ENCODE measurements around the gene PTPRM. TPM values are rescaled to one million over a fixed set of nuclear protein-coding genes. Genes with fewer than 3 reads are reported as not detected.

Gene PTPRM
- total RNA-seq, 1 experiment from 2014 or later: 45.6 TPM

GRCh38 chr18:7566244-7566566, 911 bp upstream of the PTPRM start:
- peaks cover 39% of the 10 kb centered on the region for H3K79me2 ChIP-seq (ENCODE audit: low read length)
- H3K9me3 ChIP-seq (ENCODE audit: low read length): no peaks in the 10 kb centered on the region
- H3K36me3 ChIP-seq (ENCODE audit: low read depth, low read length): no peaks in the 10 kb centered on the region
- H3K4me1 ChIP-seq (ENCODE audit: insufficient read depth, low read length): peaks cover 29% of the 10 kb centered on the region
- H3K4me3 ChIP-seq (ENCODE audit: low read length): peak overlapping the region; percentile 79
- CTCF ChIA-PET: interaction anchor here (0.6 to 2.1 kb wide), 10 partner anchors 8 to 342 kb away, joined by 3 to 15 read pairs (median 6); no protein-coding TSS in a partner anchor
- no peak for TF ChIP-seq CTCF (conservative IDR thresholded peaks at IDR 0.05; ENCODE audit: low read depth, low read length)
- TF ChIP-seq EZH2 (IDR thresholded peaks at IDR 0.05; ENCODE audit: low read length, unreplicated experiment): no peak
- TF ChIP-seq EZH2phosphoT487 (IDR thresholded peaks at IDR 0.05; ENCODE audit: borderline replicate concordance, low read length): no peak
- no peaks in the 10 kb centered on the region for H4K20me1 ChIP-seq (ENCODE audit: low read length)
- peak overlapping the region; percentile 94 for H3K4me2 ChIP-seq (ENCODE audit: low read length)
- peak overlapping the region; percentile 68 for H3K9ac ChIP-seq (ENCODE audit: low read length)
- POLR2A ChIA-PET (ENCODE audit: unreplicated experiment): interaction anchor here (0.6 to 1.0 kb wide), 4 partner anchors 168 to 311 kb away, joined by 6 to 10 read pairs (median 9); no protein-coding TSS in a partner anchor
- H3K27ac ChIP-seq (ENCODE audit: low read length): peak overlapping the region; percentile 33
- BruUV-seq (replicated peaks): no TSS peak
- intact Hi-C loops (cut with micrococcal nuclease): loop anchor here (2.0 to 10.0 kb wide), 4 partner anchors 61 to 359 kb away; no protein-coding TSS in a partner anchor
- H3K27me3 ChIP-seq (ENCODE audit: low read length): no peaks in the 10 kb centered on the region
- H3F3A ChIP-seq (ENCODE audit: low read length, unreplicated experiment): no peaks in the 10 kb centered on the region
- DNase-seq (no peak), ATAC-seq (no peak)
- H3K9me2 ChIP-seq (replicated peaks; ENCODE audit: low read length): no peaks in the 10 kb centered on the region
- H2AFZ ChIP-seq (ENCODE audit: low read length): peak overlapping the region; percentile 84

GRCh38 chr18:7567474-7568425, 634 bp downstream of the PTPRM start:
- Histone ChIP-seq H3K4me2 (ENCODE audit: low read length) (peak overlapping the region; percentile 87), H3K9ac (ENCODE audit: low read length) (peak overlapping the region; percentile 72), H3K79me2 (ENCODE audit: low read length) (peaks cover 54% of the 10 kb centered on the region), H3K27ac (ENCODE audit: low read length) (peak overlapping the region; percentile 10), H3F3A (ENCODE audit: low read length, unreplicated experiment) (no peaks in the 10 kb centered on the region), H3K36me3 (ENCODE audit: low read depth, low read length) (no peaks in the 10 kb centered on the region), H3K27me3 (ENCODE audit: low read length) (no peaks in the 10 kb centered on the region), H4K20me1 (ENCODE audit: low read length) (no peaks in the 10 kb centered on the region), H3K4me3 (ENCODE audit: low read length) (peak overlapping the region; percentile 95), H3K4me1 (ENCODE audit: insufficient read depth, low read length) (peaks cover 34% of the 10 kb centered on the region), H2AFZ (ENCODE audit: low read length) (peak overlapping the region; percentile 86), H3K9me2 (replicated peaks; ENCODE audit: low read length) (no peaks in the 10 kb centered on the region), H3K9me3 (ENCODE audit: low read length) (no peaks in the 10 kb centered on the region)
- TF ChIP-seq EZH2phosphoT487 (IDR thresholded peaks at IDR 0.05; ENCODE audit: borderline replicate concordance, low read length) (no peak), EZH2 (IDR thresholded peaks at IDR 0.05; ENCODE audit: low read length, unreplicated experiment) (no peak), CTCF (conservative IDR thresholded peaks at IDR 0.05; ENCODE audit: low read depth, low read length) (no peak)
- intact Hi-C loops (cut with micrococcal nuclease): loop anchor here (1.0 to 10.0 kb wide), 7 partner anchors 63 to 389 kb away; no protein-coding TSS in a partner anchor
- ATAC-seq (peak; percentile 25), DNase-seq (peak; percentile 51)
- ChIA-PET POLR2A (ENCODE audit: unreplicated experiment) (interaction anchor here (0.5 to 1.0 kb wide), 3 partner anchors 16 to 310 kb away, joined by 4 to 9 read pairs (median 7); no protein-coding TSS in a partner anchor), CTCF (interaction anchor here (0.6 to 2.1 kb wide), 8 partner anchors 9 to 349 kb away, joined by 3 to 15 read pairs (median 4); no protein-coding TSS in a partner anchor)
- BruUV-seq (replicated peaks): no TSS peak
